Esophagus squamous epithelium (tissue), 5 donors: Measurements from ENCODE around the gene FAM47E. TPM values are rescaled to one million over a fixed set of nuclear protein-coding genes. Genes with fewer than 3 reads are reported as not detected.

Experiments
- DNase-seq: peaks from one replicate; lab custom pipeline; 2025; lab: John Stamatoyannopoulos, UW
- H3K27ac ChIP-seq, 4 donors: fragments of 200-600 bp; sonication (generic); one replicate each; pipeline ENCODE4 v1.5.1; 2016 to 2019; ENCODE audit warnings: mild to moderate bottlenecking in 1 of 4
- H3K27me3 ChIP-seq, 4 donors: fragments of 200-600 bp; sonication (generic); 1 replicate in 3 of 4; 2 replicates in 1 of 4; pipeline versions ENCODE4 v1.5.1 to v1.6.0; 2017 to 2021; ENCODE audit warnings: antibody characterized with exemption in 1 of 4
- H3K36me3 ChIP-seq, 3 donors: fragments of 200-600 bp; sonication (generic); one replicate each; pipeline ENCODE4 v1.5.1; 2016 to 2019
- H3K4me1 ChIP-seq, 3 donors: fragments of 200-600 bp; sonication (generic); one replicate each; pipeline ENCODE4 v1.5.1; 2017 to 2019
- H3K4me3 ChIP-seq, 4 donors: fragments of 200-600 bp; sonication (generic); 1 replicate in 3 of 4; 2 replicates in 1 of 4; pipeline ENCODE4 v1.5.1; 2016 to 2019; ENCODE audit warnings: mild to moderate bottlenecking in 2 of 4, moderate library complexity in 1 of 4
- H3K9me3 ChIP-seq, 3 donors: fragments of 200-600 bp; sonication (generic); one replicate each; pipeline ENCODE4 v1.5.1; 2016 to 2019
- CTCF ChIP-seq, 6 experiments: fragments of 450-650 bp in 4 of 6; fragments of 200-600 bp in 2 of 6; sonication (generic) in 2 of 6; IDR thresholded peaks; one replicate each; pipeline ENCODE4 v1.5.1; 2016 to 2019; ENCODE audit warnings: antibody characterized with exemption in 6 of 6, mild to moderate bottlenecking in 4 of 6, moderate library complexity in 4 of 6
- POLR2A ChIP-seq, 4 donors: fragments of 450-650 bp; IDR thresholded peaks; one replicate each; pipeline ENCODE4 v1.6.1; 2017; ENCODE audit warnings: antibody characterized with exemption in 4 of 4, mild to moderate bottlenecking in 4 of 4, moderate library complexity in 3 of 4
- WGBS, 2 donors: methylation state at CpG; one replicate each; pipeline ENCODE4 v1.1.5; 2018; 5-methylcytosine and 5-hydroxymethylcytosine counted together
- intact Hi-C: fragments of 100-400 bp; cut with DNase I; formaldehyde crosslinking; loops from one replicate; pipeline ENCODE4 v1.15.0; 2022
- total RNA-seq, 4 donors: library from RNA; depleted of rRNA; stranded (reverse); fragments of >200 nt; gene quantifications; one replicate each; pipeline ENCODE4 v1.1.0, GENCODE V29; 2016
- donor health status: DM: yes; HTN: yes; CAD: no.

Gene FAM47E
- total RNA-seq, 4 donors from 2014 or later: 0.44 to 0.76 TPM; not detected in 2

- peaks cover 0 to 10% (median 3%) of the 10 kb centered on the region in 3 donors for H3K4me1 ChIP-seq
- H3K27ac ChIP-seq: no peak overlapping the region
- H3K27me3 ChIP-seq: no peaks in the 10 kb centered on the region
- intact Hi-C loops: no loop called here
- H3K36me3 ChIP-seq: peaks cover 0 to 19% (median 0%) of the 10 kb centered on the region in 3 donors
- H3K4me3 ChIP-seq: no peak overlapping the region
- no peak for DNase-seq
- 50 to 58% methylated on average over 1 of the region's 1 CpG for WGBS, 2 donors
- no peak for TF ChIP-seq CTCF (IDR thresholded peaks at IDR 0.05)
- no peaks in the 10 kb centered on the region for H3K9me3 ChIP-seq
Measured at GRCh38 chr4:76312457-76312856, 60.9 kb downstream of the FAM47E start.

- intact Hi-C loops: no loop called here
- peaks cover 0 to 19% (median 0%) of the 10 kb centered on the region in 3 donors for H3K36me3 ChIP-seq
- H3K4me3 ChIP-seq: no peak overlapping the region
- H3K4me1 ChIP-seq: peaks cover 0 to 2% (median 0%) of the 10 kb centered on the region in 3 donors
- WGBS, 2 donors: 64 to 73% methylated on average over 2 of the region's 2 CpGs
- no peak overlapping the region for H3K27ac ChIP-seq
- DNase-seq: no peak
- no peaks in the 10 kb centered on the region for H3K27me3 ChIP-seq
- no peaks in the 10 kb centered on the region for H3K9me3 ChIP-seq
- no peak for TF ChIP-seq CTCF (IDR thresholded peaks at IDR 0.05)
- no peak for TF ChIP-seq POLR2A (IDR thresholded peaks at IDR 0.05)
Measured at GRCh38 chr4:76313547-76313946, 62.0 kb downstream of the FAM47E start.

- peaks cover 0 to 6% (median 0%) of the 10 kb centered on the region in 3 donors for H3K36me3 ChIP-seq
- DNase-seq: no peak
- TF ChIP-seq POLR2A (IDR thresholded peaks at IDR 0.05) (no peak), CTCF (IDR thresholded peaks at IDR 0.05) (no peak)
- H3K27ac ChIP-seq: no peak overlapping the region
- no peak overlapping the region for H3K4me3 ChIP-seq
- H3K27me3 ChIP-seq: no peaks in the 10 kb centered on the region
- 79 to 95% methylated on average over 4 to 6 of the region's 7 CpGs for WGBS, 2 donors
- intact Hi-C loops: no loop called here
- H3K9me3 ChIP-seq: peaks cover 0 to 3% (median 0%) of the 10 kb centered on the region in 3 donors
- no peaks in the 10 kb centered on the region for H3K4me1 ChIP-seq
Measured at GRCh38 chr4:76315267-76315918, 63.9 kb downstream of the FAM47E start.

- Histone ChIP-seq H3K9me3 (peaks cover 0 to 6% (median 0%) of the 10 kb centered on the region in 3 donors), H3K27me3 (no peaks in the 10 kb centered on the region), H3K27ac (no peak overlapping the region), H3K4me3 (no peak overlapping the region), H3K4me1 (no peaks in the 10 kb centered on the region), H3K36me3 (no peaks in the 10 kb centered on the region)
- 62 to 78% methylated on average over 1 of the region's 1 CpG for WGBS, 2 donors
- intact Hi-C loops: no loop called here
- TF ChIP-seq CTCF (IDR thresholded peaks at IDR 0.05): no peak
- TF ChIP-seq POLR2A (IDR thresholded peaks at IDR 0.05): no peak
- DNase-seq: no peak
Measured at GRCh38 chr4:76316131-76316530, 64.6 kb downstream of the FAM47E start.

- WGBS, 2 donors: 69 to 72% methylated on average over 3 of the region's 3 CpGs
- Histone ChIP-seq H3K4me1 (no peaks in the 10 kb centered on the region), H3K4me3 (no peak overlapping the region), H3K36me3 (no peaks in the 10 kb centered on the region), H3K9me3 (peaks cover 0 to 21% (median 0%) of the 10 kb centered on the region in 3 donors), H3K27me3 (no peaks in the 10 kb centered on the region), H3K27ac (no peak overlapping the region)
- DNase-seq: no peak
- intact Hi-C loops: no loop called here
- no peak for TF ChIP-seq POLR2A (IDR thresholded peaks at IDR 0.05)
- TF ChIP-seq CTCF (IDR thresholded peaks at IDR 0.05): no peak
Measured at GRCh38 chr4:76322236-76322635, 70.7 kb downstream of the FAM47E start.
